Esophagus squamous epithelium (tissue), 4 donors: ENCODE data around the gene HNRNPA1L2.

ENCODE experiments used
- CTCF ChIP-seq, 6 experiments: fragments of 450-650 bp in 4 of 6; fragments of 200-600 bp in 2 of 6; sonication (generic) in 2 of 6; IDR thresholded peaks; one replicate each; pipeline ENCODE4 v1.5.1; 2016 to 2019; ENCODE audit warnings: antibody characterized with exemption in 6 of 6, mild to moderate bottlenecking in 4 of 6, moderate library complexity in 4 of 6
- POLR2A ChIP-seq, 4 donors: fragments of 450-650 bp; IDR thresholded peaks; one replicate each; pipeline ENCODE4 v1.6.1; 2017; ENCODE audit warnings: antibody characterized with exemption in 4 of 4, mild to moderate bottlenecking in 4 of 4, moderate library complexity in 3 of 4

DNA sequence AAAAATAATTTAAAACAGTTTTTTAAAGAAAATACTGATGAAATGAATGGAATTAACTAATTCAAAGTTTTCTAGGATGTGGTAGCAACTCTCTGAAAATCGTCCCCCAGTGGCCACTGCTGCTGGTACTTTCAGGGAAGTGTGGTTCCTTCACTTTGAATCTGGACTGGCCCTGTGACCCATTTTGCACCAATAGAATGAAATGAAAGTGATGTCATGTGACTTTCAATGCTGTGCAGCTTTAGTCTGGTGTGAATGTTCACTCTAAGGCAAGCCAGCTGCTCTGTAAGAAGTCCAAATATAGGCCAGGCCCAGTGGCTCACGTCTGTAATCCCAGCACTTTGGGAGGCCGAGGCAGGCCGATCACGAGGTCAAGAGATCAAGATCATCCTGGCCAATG lies 26.4 kb upstream of the HNRNPA1L2 start:
- no peak for TF ChIP-seq CTCF (IDR thresholded peaks at IDR 0.05)
- no peak for TF ChIP-seq POLR2A (IDR thresholded peaks at IDR 0.05)
